Upper lobe of right lung (tissue), 1 donor: Measurements from ENCODE around the gene WDR82. TPM values are rescaled to one million over a fixed set of nuclear protein-coding genes. Genes with fewer than 3 reads are reported as not detected.
A peak's percentile ranks its signal among the peaks of the same experiment; 100 is the strongest.

Experiments used
- ATAC-seq: fragments of 200-7000 bp; cut with Tn5 transposase; one replicate; pipeline ENCODE4 v1.9.1; 2020; ENCODE audit warnings: mild to moderate bottlenecking, moderate library complexity
- DNase-seq: peaks from one replicate; pipeline ENCODE4 v3.0.0-alpha.2; 2020
- H3K27ac ChIP-seq: fragments of 200-600 bp; one replicate; pipeline ENCODE4 v1.8.0; 2022
- H3K27me3 ChIP-seq: fragments of 200-600 bp; one replicate; pipeline ENCODE4 v1.8.0; 2022; ENCODE audit warnings: mild to moderate bottlenecking
- H3K36me3 ChIP-seq: fragments of 200-600 bp; one replicate; pipeline ENCODE4 v1.8.0; 2022
- H3K4me1 ChIP-seq: fragments of 200-600 bp; one replicate; pipeline ENCODE4 v1.8.0; 2022
- H3K4me3 ChIP-seq: fragments of 200-600 bp; one replicate; pipeline ENCODE4 v1.8.0; 2022; ENCODE audit warnings: mild to moderate bottlenecking
- H3K9me3 ChIP-seq: fragments of 200-600 bp; one replicate; pipeline ENCODE4 v1.8.0; 2022
- intact Hi-C: fragments of 100-400 bp; cut with DNase I; formaldehyde crosslinking; loops from one replicate; pipeline ENCODE4 v1.11.0; 2022
- total RNA-seq: library from RNA; stranded (reverse); fragmentation: NEBNext Ultra II Directional; extraction: Animal tissue kit (Norgen Biotek cat#: 25700); gene quantifications from one replicate; pipeline ENCODE4 v1.2.1, GENCODE V29; 2021
- TF ChIP-seq, protein P1 (sequence below): fragments of 200-600 bp; IDR thresholded peaks from one replicate; pipeline ENCODE4 v1.8.0; 2022; ENCODE audit warnings: antibody characterized with exemption
- donor health status: DM: no; HTN: yes; CAD: no; lungs with severe emphysema.

WDR82 gene
- total RNA-seq, 1 donor from 2014 or later = 61.9 TPM

DNA sequence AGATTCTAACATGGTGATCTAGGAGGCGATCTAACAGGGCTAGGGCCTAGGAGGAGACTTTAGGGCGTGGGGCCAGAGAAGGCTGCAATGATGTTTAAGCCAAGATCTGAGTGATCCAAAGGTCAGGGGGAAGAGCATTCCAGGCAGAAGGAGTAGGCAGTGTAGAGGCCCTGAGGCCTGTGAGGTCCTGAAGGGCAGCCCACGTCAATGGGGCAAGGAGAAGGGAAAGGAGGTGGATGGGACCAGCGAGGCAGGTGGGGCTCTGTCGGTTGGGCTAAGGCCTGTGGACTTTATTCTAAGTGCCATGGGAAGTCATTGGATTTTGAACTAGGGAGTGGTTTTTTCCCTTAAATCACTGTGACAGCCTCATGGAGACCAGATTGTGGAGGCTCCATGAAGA is 27.5 kb upstream of the WDR82 start:
- Histone ChIP-seq H3K27me3 (no peaks in the 10 kb centered on the region), H3K4me3 (no peak overlapping the region), H3K36me3 (no peaks in the 10 kb centered on the region), H3K9me3 (no peaks in the 10 kb centered on the region), H3K27ac (no peak overlapping the region), H3K4me1 (no peaks in the 10 kb centered on the region)
- TF ChIP-seq, protein P1, sequence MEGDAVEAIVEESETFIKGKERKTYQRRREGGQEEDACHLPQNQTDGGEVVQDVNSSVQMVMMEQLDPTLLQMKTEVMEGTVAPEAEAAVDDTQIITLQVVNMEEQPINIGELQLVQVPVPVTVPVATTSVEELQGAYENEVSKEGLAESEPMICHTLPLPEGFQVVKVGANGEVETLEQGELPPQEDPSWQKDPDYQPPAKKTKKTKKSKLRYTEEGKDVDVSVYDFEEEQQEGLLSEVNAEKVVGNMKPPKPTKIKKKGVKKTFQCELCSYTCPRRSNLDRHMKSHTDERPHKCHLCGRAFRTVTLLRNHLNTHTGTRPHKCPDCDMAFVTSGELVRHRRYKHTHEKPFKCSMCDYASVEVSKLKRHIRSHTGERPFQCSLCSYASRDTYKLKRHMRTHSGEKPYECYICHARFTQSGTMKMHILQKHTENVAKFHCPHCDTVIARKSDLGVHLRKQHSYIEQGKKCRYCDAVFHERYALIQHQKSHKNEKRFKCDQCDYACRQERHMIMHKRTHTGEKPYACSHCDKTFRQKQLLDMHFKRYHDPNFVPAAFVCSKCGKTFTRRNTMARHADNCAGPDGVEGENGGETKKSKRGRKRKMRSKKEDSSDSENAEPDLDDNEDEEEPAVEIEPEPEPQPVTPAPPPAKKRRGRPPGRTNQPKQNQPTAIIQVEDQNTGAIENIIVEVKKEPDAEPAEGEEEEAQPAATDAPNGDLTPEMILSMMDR = no peak
- ATAC-seq = no peak
- DNase-seq = no peak
- intact Hi-C loops = no loop called here

DNA sequence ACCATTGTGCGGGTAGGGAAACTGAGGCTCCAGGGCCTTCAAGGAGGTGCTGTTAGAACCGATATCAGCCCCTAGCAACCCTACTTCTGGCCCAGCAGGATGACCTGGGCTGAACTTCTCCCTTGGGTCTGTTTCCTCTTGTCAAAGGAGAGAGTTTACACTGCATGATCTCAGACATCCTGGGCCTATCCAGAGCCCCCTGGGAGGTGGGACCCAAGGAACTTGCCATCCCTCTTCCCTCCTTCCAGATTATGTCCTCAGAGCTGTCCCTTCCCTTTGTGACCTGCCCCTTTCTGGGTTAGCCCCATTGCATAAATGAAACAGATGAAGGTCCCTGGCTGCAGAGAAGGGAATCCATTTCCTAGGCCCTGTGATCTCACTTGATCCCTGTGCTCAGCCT is 25.4 kb upstream of the WDR82 start:
- Histone ChIP-seq H3K27ac (no peak overlapping the region), H3K27me3 (no peaks in the 10 kb centered on the region), H3K36me3 (no peaks in the 10 kb centered on the region), H3K4me3 (no peak overlapping the region), H3K4me1 (peaks cover 8% of the 10 kb centered on the region), H3K9me3 (no peaks in the 10 kb centered on the region)
- intact Hi-C loops = no loop called here
- ATAC-seq (no peak), DNase-seq (no peak)
- TF ChIP-seq, protein P1 = no peak

DNA sequence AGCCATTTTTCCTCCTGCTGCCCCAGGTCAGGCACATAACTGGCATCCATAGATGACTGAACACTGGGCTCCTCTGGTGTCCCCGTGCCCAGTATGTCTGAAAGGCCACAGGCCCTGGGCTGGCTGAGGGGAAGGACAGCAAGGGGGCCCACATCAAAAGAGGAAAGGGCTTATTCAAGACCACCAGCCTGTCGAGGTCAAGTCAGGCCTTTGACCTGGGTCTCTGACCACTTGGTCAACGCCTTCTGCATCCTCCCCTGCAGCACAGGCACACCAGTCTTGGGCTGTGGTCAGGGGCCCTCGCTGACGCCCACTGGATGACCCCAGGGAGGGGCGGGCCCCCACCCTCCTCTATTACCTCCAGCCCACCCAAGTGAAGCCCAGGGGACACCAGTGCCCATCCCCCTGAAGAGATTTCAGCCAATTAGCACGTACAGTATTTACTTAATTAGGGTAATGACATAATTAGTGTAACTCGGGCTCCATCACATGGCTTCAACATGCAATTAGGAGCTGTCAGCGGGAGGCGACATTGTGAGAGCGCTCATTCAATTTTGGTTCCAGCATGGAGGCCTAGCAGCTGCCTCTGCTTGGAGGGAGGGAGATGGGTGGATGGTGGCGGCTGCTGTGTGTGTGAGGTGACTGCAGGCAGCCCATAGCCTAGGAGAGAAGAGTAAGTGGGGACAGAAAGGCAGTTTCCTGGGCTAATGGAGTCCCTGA is 24.1 kb upstream of the WDR82 start:
- H3K36me3 ChIP-seq = no peaks in the 10 kb centered on the region
- H3K27ac ChIP-seq = no peak overlapping the region
- ATAC-seq = no peak
- no peaks in the 10 kb centered on the region for H3K9me3 ChIP-seq
- H3K27me3 ChIP-seq = no peaks in the 10 kb centered on the region
- no peak overlapping the region for H3K4me3 ChIP-seq
- peaks cover 8% of the 10 kb centered on the region for H3K4me1 ChIP-seq
- TF ChIP-seq, protein P1 = no peak
- intact Hi-C loops = no loop called here
- no peak for DNase-seq

DNA sequence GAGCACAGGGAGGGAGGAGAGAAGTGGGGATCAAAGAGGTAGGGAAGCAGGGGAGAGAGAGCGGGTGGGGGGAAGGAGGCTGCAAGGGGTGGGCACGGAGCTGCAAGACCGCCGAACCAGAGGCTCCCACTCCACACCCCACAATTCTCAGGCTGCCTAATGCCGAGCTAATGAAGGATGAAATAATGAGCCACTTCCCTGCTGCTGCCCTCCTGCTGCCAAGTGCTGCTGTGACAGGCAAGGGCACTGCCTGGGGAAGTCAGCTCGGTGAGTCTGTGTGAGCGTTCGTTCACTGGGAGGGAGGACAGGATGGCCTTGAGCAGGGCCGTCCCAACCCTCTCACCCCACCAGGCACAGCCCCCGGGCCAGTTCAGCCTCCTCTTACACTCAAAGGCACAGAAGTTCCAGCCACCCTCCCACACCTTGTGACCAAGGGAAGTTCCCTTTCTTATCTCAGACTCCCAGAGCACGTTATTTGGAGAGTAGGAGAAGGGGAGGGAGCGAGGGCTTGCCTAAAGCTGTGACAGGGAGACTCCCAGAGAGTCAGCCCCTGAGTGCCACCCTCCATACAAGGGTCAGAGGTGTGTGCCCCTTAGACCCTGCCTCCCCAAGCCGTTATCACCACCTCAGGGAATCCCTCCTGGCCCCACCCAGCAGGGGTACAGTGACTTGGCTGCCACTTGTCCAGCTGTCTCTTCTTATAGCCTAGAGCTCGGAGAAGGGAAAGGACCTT is 21.6 kb upstream of the WDR82 start:
- Histone ChIP-seq H3K36me3 (peaks cover 3% of the 10 kb centered on the region), H3K4me1 (peaks cover 8% of the 10 kb centered on the region), H3K27ac (no peak overlapping the region), H3K9me3 (no peaks in the 10 kb centered on the region), H3K4me3 (no peak overlapping the region), H3K27me3 (no peaks in the 10 kb centered on the region)
- ATAC-seq (peak; percentile 86), DNase-seq (peak; percentile 79)
- intact Hi-C loops = no loop called here
- TF ChIP-seq, protein P1 = peak; percentile 34

DNA sequence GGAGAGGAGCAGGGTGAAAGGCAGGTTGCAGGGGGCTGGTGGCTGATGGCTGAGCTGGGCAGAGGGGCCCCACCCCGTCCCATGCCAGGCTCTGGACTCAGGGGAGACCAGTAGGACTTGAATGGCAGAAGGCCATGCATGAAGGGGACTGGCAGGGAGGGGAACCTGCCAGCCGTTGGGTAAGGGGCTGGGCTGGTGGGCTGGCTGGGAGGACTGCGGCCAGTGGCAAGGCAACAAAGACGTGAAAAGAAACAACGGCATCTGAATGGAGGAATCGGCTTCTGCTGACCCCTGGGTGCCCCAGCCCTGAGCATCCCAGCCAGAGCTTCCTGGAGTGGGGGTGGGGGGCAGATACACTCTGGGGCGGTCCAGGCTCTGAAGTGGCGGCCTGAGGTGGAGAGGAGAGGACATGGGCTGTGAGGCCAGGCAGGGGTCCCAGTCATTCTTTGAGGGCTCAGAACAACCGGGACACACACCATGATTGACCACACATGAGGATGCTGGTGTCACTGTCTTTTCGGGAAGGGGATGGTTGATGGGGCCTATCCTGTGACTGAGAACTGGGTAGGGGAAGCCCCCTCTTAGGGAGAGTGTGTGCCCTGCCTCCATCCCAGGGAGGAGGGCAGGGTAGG is 20.9 kb upstream of the WDR82 start:
- DNase-seq (no peak), ATAC-seq (peak; percentile 1)
- no peaks in the 10 kb centered on the region for H3K27me3 ChIP-seq
- peaks cover 8% of the 10 kb centered on the region for H3K4me1 ChIP-seq
- no peaks in the 10 kb centered on the region for H3K9me3 ChIP-seq
- H3K27ac ChIP-seq = no peak overlapping the region
- TF ChIP-seq, protein P1 = no peak
- intact Hi-C loops = no loop called here
- no peak overlapping the region for H3K4me3 ChIP-seq
- peaks cover 6% of the 10 kb centered on the region for H3K36me3 ChIP-seq
